ENCODE results near the gene CLK3.
A peak's percentile ranks its signal among the peaks of the same experiment; 100 is the strongest.

The CLK3 gene

GRCh38 chr15:74615508-74616365 is at the start of gene CLK3:
CLK3 (plus strand) TSS chr15:74615836; CDS start chr15:74619197, 3,361 bp downstream.
- peaks cover 9% of the 10 kb centered on the region for H3K4me1 ChIP-seq (ENCODE audit: control insufficient read depth, insufficient read depth, low read length)
- peak within 1 kb of the TSS; percentile 95 for H3K27ac ChIP-seq (ENCODE audit: extremely low read depth, low read depth, low read length)
- H3K9me3 ChIP-seq (ENCODE audit: control insufficient read depth, insufficient read depth, low read depth, low read length), result no peaks in the 10 kb centered on the region
- CTCF ChIA-PET, result interaction anchor here (0.7 to 12.7 kb wide), 5 partner anchors 9 to 282 kb away, joined by 3 to 220 read pairs (median 3); no protein-coding TSS in a partner anchor
- peak within 1 kb of the TSS; percentile 85 for H3K4me3 ChIP-seq (ENCODE audit: low read depth, low read length)
- POLR2A ChIA-PET, result interaction anchor here (0.6 to 5.1 kb wide), 13 partner anchors 8 to 241 kb away, joined by 3 to 53 read pairs (median 5); partner anchors contain the start of genes ARID3B and UBL7
- H3K36me3 ChIP-seq (ENCODE audit: control insufficient read depth in 2 of 2, insufficient read depth in 1 of 2, low read length in 2 of 2), result peaks cover 5 to 37% of the 10 kb centered on the region in 2 experiments
- TF ChIP-seq, protein P1, sequence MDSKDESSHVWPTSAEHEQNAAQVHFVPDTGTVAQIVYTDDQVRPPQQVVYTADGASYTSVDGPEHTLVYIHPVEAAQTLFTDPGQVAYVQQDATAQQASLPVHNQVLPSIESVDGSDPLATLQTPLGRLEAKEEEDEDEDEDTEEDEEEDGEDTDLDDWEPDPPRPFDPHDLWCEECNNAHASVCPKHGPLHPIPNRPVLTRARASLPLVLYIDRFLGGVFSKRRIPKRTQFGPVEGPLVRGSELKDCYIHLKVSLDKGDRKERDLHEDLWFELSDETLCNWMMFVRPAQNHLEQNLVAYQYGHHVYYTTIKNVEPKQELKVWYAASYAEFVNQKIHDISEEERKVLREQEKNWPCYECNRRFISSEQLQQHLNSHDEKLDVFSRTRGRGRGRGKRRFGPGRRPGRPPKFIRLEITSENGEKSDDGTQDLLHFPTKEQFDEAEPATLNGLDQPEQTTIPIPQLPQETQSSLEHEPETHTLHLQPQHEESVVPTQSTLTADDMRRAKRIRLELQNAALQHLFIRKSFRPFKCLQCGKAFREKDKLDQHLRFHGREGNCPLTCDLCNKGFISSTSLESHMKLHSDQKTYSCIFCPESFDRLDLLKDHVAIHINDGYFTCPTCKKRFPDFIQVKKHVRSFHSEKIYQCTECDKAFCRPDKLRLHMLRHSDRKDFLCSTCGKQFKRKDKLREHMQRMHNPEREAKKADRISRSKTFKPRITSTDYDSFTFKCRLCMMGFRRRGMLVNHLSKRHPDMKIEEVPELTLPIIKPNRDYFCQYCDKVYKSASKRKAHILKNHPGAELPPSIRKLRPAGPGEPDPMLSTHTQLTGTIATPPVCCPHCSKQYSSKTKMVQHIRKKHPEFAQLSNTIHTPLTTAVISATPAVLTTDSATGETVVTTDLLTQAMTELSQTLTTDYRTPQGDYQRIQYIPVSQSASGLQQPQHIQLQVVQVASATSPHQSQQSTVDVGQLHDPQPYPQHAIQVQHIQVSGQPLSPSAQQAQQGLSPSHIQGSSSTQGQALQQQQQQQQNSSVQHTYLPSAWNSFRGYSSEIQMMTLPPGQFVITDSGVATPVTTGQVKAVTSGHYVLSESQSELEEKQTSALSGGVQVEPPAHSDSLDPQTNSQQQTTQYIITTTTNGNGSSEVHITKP (tag by site-specific recombination; IDR thresholded peaks at IDR 0.05), result no peak
- TF ChIP-seq ZNF184 (tag by site-specific recombination; IDR thresholded peaks at IDR 0.05), result peak; percentile 77
- TF ChIP-seq ZNF704 (tag by site-specific recombination; IDR thresholded peaks at IDR 0.05), result 0 out of 2 replicates have a peak, but pooled peaks have one; percentile 48
- peak; percentile 89; the same call in 1 of the 2 replicates for TF ChIP-seq SALL2 (tag by site-specific recombination; IDR thresholded peaks at IDR 0.05; ENCODE audit: borderline replicate concordance)
- peak; percentile 30; the same call in 1 of the 2 replicates for TF ChIP-seq ZNF223 (tag by site-specific recombination; IDR thresholded peaks at IDR 0.05)
- peak; percentile 62; the same call in 1 of the 2 replicates for TF ChIP-seq YY1 (tag by site-specific recombination; IDR thresholded peaks at IDR 0.05)
- TF ChIP-seq ZNF677 (tag by site-specific recombination; IDR thresholded peaks at IDR 0.05), result peak; percentile 6; the same call in 1 of the 2 replicates
- TF ChIP-seq, protein P2, sequence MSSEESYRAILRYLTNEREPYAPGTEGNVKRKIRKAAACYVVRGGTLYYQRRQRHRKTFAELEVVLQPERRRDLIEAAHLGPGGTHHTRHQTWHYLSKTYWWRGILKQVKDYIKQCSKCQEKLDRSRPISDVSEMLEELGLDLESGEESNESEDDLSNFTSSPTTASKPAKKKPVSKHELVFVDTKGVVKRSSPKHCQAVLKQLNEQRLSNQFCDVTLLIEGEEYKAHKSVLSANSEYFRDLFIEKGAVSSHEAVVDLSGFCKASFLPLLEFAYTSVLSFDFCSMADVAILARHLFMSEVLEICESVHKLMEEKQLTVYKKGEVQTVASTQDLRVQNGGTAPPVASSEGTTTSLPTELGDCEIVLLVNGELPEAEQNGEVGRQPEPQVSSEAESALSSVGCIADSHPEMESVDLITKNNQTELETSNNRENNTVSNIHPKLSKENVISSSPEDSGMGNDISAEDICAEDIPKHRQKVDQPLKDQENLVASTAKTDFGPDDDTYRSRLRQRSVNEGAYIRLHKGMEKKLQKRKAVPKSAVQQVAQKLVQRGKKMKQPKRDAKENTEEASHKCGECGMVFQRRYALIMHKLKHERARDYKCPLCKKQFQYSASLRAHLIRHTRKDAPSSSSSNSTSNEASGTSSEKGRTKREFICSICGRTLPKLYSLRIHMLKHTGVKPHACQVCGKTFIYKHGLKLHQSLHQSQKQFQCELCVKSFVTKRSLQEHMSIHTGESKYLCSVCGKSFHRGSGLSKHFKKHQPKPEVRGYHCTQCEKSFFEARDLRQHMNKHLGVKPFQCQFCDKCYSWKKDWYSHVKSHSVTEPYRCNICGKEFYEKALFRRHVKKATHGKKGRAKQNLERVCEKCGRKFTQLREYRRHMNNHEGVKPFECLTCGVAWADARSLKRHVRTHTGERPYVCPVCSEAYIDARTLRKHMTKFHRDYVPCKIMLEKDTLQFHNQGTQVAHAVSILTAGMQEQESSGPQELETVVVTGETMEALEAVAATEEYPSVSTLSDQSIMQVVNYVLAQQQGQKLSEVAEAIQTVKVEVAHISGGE (tag by site-specific recombination; conservative IDR thresholded peaks at IDR 0.05; ENCODE audit: low read depth), result peak; percentile 98
- TF ChIP-seq ZNF785 (tag by site-specific recombination; IDR thresholded peaks at IDR 0.05), result peak; percentile 16; the same call in 1 of the 2 replicates
- no peak for TF ChIP-seq ZNF302 (tag by site-specific recombination; IDR thresholded peaks at IDR 0.05; ENCODE audit: low read depth)
- TF ChIP-seq SP2 (tag by site-specific recombination; IDR thresholded peaks at IDR 0.05), result peak; percentile 84
- TF ChIP-seq ZNF16 (tag by site-specific recombination; IDR thresholded peaks at IDR 0.05; ENCODE audit: low read depth), result no peak
- no peak for TF ChIP-seq ZNF558 (tag by site-specific recombination; IDR thresholded peaks at IDR 0.05)
- TF ChIP-seq ZNF529 (tag by site-specific recombination; IDR thresholded peaks at IDR 0.05; ENCODE audit: insufficient replicate concordance), result no peak
- TF ChIP-seq KLF8 (tag by site-specific recombination; IDR thresholded peaks at IDR 0.05), result peak; percentile 79; the same call in 1 of the 2 replicates
- TF ChIP-seq ZBTB48 (tag by site-specific recombination; IDR thresholded peaks at IDR 0.05), result peak; percentile 39; the same call in 1 of the 2 replicates
- TF ChIP-seq ZXDB (tag by site-specific recombination; IDR thresholded peaks at IDR 0.05), result no peak
- TF ChIP-seq KLF9 (tag by site-specific recombination; IDR thresholded peaks at IDR 0.05; ENCODE audit: low read depth), result peak; percentile 92
- peak; percentile 31; the same call in 1 of the 2 replicates for TF ChIP-seq ZNF148 (tag by site-specific recombination; IDR thresholded peaks at IDR 0.05; ENCODE audit: borderline replicate concordance)
- peak; percentile 86 for TF ChIP-seq SP3 (tag by site-specific recombination; IDR thresholded peaks at IDR 0.05)
- TF ChIP-seq ZNF214 (tag by site-specific recombination; IDR thresholded peaks at IDR 0.05; ENCODE audit: borderline replicate concordance), result no peak
- no peak for TF ChIP-seq ZNF133 (tag by site-specific recombination; IDR thresholded peaks at IDR 0.05)
- TF ChIP-seq, protein P3, sequence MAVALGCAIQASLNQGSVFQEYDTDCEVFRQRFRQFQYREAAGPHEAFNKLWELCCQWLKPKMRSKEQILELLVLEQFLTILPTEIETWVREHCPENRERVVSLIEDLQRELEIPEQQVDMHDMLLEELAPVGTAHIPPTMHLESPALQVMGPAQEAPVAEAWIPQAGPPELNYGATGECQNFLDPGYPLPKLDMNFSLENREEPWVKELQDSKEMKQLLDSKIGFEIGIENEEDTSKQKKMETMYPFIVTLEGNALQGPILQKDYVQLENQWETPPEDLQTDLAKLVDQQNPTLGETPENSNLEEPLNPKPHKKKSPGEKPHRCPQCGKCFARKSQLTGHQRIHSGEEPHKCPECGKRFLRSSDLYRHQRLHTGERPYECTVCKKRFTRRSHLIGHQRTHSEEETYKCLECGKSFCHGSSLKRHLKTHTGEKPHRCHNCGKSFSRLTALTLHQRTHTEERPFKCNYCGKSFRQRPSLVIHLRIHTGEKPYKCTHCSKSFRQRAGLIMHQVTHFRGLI (tag by site-specific recombination; IDR thresholded peaks at IDR 0.05), result no peak; the same call in 1 of the 2 replicates
- no peak for TF ChIP-seq ZNF664 (tag by site-specific recombination; IDR thresholded peaks at IDR 0.05)

Measured in HEK293 (cell line).